ENCODE measurements around the gene CNTN6.

GRCh38 chr3:1093217-1093616 lies 393 bp downstream of the CNTN6 start:
- TF ChIP-seq CTCF (IDR thresholded peaks at IDR 0.05; ENCODE audit: low read depth, low read length, missing input control): no peak
- TF ChIP-seq YY1 (IDR thresholded peaks at IDR 0.05): no peak
- no peak for TF ChIP-seq ATF3 (IDR thresholded peaks at IDR 0.05)
- no peak for TF ChIP-seq RXRA (IDR thresholded peaks at IDR 0.05)

Measured in liver (tissue), 3 donors.